ENCODE data around the gene NAV3. TPM values are rescaled to one million over a fixed set of nuclear protein-coding genes. Genes with fewer than 3 reads are reported as not detected.

The NAV3 gene
- total RNA-seq, 1 experiment from 2014 or later = 3.0 TPM

DNA sequence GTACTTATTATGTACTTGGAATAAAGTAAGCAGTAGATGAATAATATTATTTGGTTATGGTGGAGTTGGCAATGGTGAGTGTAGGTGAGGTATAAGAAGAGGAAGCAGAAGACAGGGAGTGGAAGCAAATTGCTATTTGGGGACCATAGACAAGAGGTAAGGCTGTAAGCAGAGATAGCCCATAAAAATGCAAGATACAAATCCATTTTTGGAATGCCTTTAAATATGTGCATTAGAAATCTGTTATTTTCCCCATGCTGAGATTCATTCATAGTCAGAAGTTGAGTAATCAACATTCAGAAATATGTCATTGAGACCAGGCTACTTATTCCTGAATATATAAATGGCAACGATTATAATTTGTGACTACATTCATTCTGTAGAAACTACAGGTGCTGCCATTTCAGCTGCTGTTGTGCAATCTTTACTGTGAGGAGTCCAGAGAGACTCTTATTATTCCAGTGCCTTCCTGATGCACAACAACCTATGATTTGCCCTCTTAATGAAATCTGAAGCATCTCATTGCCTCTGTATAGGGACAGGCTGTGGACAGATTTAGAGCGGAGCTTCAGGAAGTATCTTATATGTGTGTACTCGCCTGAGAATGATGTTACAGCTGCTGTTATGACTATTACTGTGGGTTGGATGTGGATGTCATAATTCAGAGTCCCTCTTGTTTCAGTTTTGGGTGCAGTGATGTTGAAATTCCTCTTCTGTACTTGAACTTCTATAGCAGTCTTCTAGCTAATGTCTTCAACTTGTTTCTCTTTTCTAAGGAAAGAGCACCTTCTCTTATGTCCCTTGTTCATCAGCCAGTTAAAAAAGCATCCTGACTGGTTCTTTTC is 173.8 kb downstream of the NAV3 start:
- Histone ChIP-seq H3K79me1 (ENCODE audit: insufficient read depth, low read depth, low read length, poor library complexity, severe bottlenecking) (no peaks in the 10 kb centered on the region), H2BK12ac (ENCODE audit: insufficient read length, low read depth, low read length) (no peak overlapping the region), H3K9ac (ENCODE audit: extremely low read depth, insufficient read length, low read length) (no peak overlapping the region), H3T11ph (ENCODE audit: low read length) (no peak overlapping the region), H3K23ac (ENCODE audit: insufficient read length, low read depth, low read length) (no peak overlapping the region), H2AFZ (ENCODE audit: low read length) (no peak overlapping the region), H2BK20ac (ENCODE audit: low read depth, low read length, poor library complexity, severe bottlenecking) (no peak overlapping the region), H2BK15ac (ENCODE audit: low read depth, low read length) (no peak overlapping the region), H3K4me2 (ENCODE audit: insufficient read depth, insufficient read length, low read length) (no peak overlapping the region), H4K5ac (ENCODE audit: insufficient read length, low read depth, low read length) (no peak overlapping the region), H2BK120ac (ENCODE audit: low read depth, low read length, poor library complexity, severe bottlenecking) (no peak overlapping the region), H3K27ac (ENCODE audit: insufficient read length, low read depth, low read length) (no peak overlapping the region), H3K27me3 (ENCODE audit: insufficient read depth, low read length) (no peaks in the 10 kb centered on the region), H4K91ac (ENCODE audit: insufficient read length, low read depth, low read length) (no peak overlapping the region), H3K4ac (ENCODE audit: low read depth, low read length) (no peak overlapping the region), H3K56ac (ENCODE audit: insufficient read length, low read depth, low read length) (no peak overlapping the region), H3K18ac (ENCODE audit: insufficient read length, low read depth, low read length) (no peak overlapping the region), H3K14ac (ENCODE audit: insufficient read depth, low read length) (no peak overlapping the region), H3K4me1 (ENCODE audit: insufficient read depth, low read length) (no peaks in the 10 kb centered on the region), H4K8ac (replicated peaks; ENCODE audit: insufficient read length, low read depth, low read length) (no peak overlapping the region), H2AK5ac (ENCODE audit: insufficient read length, low read length) (no peak overlapping the region), H3K23me2 (ENCODE audit: insufficient read length, low read depth, low read length, poor library complexity, severe bottlenecking) (no peaks in the 10 kb centered on the region), H2BK5ac (ENCODE audit: insufficient read length, low read length) (no peak overlapping the region), H3K79me2 (ENCODE audit: insufficient read depth, low read length) (no peaks in the 10 kb centered on the region), H3K9me3 (ENCODE audit: control insufficient read depth, low read depth, low read length) (no peaks in the 10 kb centered on the region), H4K20me1 (ENCODE audit: control insufficient read depth, insufficient read depth, insufficient read length) (no peaks in the 10 kb centered on the region)
- Mint-ChIP-seq H3K27ac (no peak overlapping the region), H3K4me1 (no peaks in the 10 kb centered on the region), H3K4me3 (no peak overlapping the region), H3K9me3 (no peaks in the 10 kb centered on the region), H3K27me3 (ENCODE audit: low read depth) (no peaks in the 10 kb centered on the region), H3K36me3 (ENCODE audit: insufficient read depth in 1 of 3, low read depth in 3 of 3) (no peaks in the 10 kb centered on the region)
- TF ChIP-seq, protein P1, sequence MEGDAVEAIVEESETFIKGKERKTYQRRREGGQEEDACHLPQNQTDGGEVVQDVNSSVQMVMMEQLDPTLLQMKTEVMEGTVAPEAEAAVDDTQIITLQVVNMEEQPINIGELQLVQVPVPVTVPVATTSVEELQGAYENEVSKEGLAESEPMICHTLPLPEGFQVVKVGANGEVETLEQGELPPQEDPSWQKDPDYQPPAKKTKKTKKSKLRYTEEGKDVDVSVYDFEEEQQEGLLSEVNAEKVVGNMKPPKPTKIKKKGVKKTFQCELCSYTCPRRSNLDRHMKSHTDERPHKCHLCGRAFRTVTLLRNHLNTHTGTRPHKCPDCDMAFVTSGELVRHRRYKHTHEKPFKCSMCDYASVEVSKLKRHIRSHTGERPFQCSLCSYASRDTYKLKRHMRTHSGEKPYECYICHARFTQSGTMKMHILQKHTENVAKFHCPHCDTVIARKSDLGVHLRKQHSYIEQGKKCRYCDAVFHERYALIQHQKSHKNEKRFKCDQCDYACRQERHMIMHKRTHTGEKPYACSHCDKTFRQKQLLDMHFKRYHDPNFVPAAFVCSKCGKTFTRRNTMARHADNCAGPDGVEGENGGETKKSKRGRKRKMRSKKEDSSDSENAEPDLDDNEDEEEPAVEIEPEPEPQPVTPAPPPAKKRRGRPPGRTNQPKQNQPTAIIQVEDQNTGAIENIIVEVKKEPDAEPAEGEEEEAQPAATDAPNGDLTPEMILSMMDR (conservative IDR thresholded peaks at IDR 0.05) = no peak
- no CpG with 5 or more reads among the region's 3 CpGs for WGBS (ENCODE audit: extremely low coverage, insufficient read length, low lambda C conversion rate)
- DNase-seq = no peak
